ENCODE results near the gene NDOR1. TPM values are rescaled to one million over a fixed set of nuclear protein-coding genes. Genes with fewer than 3 reads are reported as not detected.
A peak's percentile ranks its signal among the peaks of the same experiment; 100 is the strongest.

Gene NDOR1
- total and polyA plus RNA-seq, 2 of the 8 experiments (the other 6 are each of a cell fraction or from before 2014, with no cell fraction given), result 25.7 to 32.3 TPM

DNA sequence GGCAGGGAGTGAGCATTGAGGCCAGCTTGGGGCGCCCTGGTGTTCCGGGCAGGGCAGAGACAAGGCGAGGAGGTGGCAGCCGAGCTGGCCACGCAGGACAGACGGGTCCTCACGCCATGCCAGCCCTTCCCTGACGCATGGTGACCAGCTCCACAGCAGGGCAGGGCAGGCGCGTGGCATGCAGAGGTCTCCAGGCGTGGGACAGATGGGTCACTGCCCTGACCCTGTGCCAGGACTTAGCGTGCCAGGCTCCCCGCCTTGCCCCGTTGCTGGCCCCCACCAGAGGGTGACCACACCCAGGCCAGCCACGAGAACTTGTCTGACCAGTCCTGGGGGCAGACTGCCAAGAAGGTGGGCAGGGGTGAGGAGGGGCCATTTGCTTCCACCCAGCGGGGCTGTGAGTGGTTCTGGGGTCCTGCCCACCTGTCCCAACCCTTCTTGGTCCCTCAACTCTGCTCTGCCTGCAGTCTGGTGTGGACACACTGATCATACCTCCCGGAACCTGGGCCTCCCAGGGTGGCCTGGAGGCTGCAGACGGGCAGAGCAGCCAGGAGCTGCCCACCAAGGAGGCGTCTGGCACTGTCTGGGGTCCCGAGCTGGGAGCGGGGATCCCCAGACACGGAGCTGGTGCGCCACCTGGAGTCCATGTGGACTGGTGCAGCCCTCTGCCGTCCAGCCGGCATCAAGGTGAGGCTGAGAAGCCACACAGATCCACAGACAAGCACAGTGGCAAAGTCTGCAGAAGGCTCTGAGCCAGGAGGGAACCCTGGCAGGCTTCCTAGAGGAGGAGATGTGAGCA is 21.8 kb downstream of the NDOR1 start, which contains the start of gene RNF224 (continued):
- no peak for TF ChIP-seq NANOG (IDR thresholded peaks at IDR 0.05; ENCODE audit: insufficient read depth, low read depth, low read length, poor library complexity, severe bottlenecking)
- peak; percentile 68 for TF ChIP-seq BACH1 (IDR thresholded peaks at IDR 0.05; ENCODE audit: low read length)
- 0 out of 2 replicates have a peak, but pooled peaks have one; percentile 34 for TF ChIP-seq CREB1 (IDR thresholded peaks at IDR 0.05)
- no peak for TF ChIP-seq JUND (IDR thresholded peaks at IDR 0.05; ENCODE audit: low read length)
- TF ChIP-seq CTCF (IDR thresholded peaks at IDR 0.05; ENCODE audit: control extremely low read depth in 1 of 3, insufficient read depth in 1 of 3, low read depth in 1 of 3, low read length in 3 of 3), result peak in 2 of 3 experiments; percentile 96 to 97; a peak in 3 of 4 replicates
- TF ChIP-seq SIN3A (conservative IDR thresholded peaks at IDR 0.05 in 1 of 2, IDR thresholded peaks at IDR 0.05 in 1 of 2; ENCODE audit: low read depth in 1 of 2, low read length in 2 of 2), result peak in 1 of 2 experiments; percentile 75; a peak in 2 of 4 replicates
- TF ChIP-seq RAD21 (IDR thresholded peaks at IDR 0.05 in 1 of 2, conservative IDR thresholded peaks at IDR 0.05 in 1 of 2; ENCODE audit: low read depth in 2 of 2, low read length in 2 of 2), result peak; percentile 91 to 95
- no peak for TF ChIP-seq ATF3 (IDR thresholded peaks at IDR 0.05; ENCODE audit: insufficient read depth, low read depth, low read length)
- TF ChIP-seq KDM1A (IDR thresholded peaks at IDR 0.05; ENCODE audit: borderline replicate concordance, low read length), result peak; percentile 84; the same call in 1 of the 2 replicates
- peak; percentile 44; the same call in 1 of the 2 replicates for TF ChIP-seq TBP (IDR thresholded peaks at IDR 0.05; ENCODE audit: low read depth, low read length)
- TF ChIP-seq KDM4A (IDR thresholded peaks at IDR 0.05; ENCODE audit: low read depth, low read length, severe bottlenecking), result no peak
- TF ChIP-seq EP300 (IDR thresholded peaks at IDR 0.05; ENCODE audit: borderline replicate concordance in 1 of 2, low read depth in 2 of 2, low read length in 2 of 2), result no peak
- TF ChIP-seq CHD1 (IDR thresholded peaks at IDR 0.05; ENCODE audit: low read depth, low read length), result no peak
- TF ChIP-seq TAF1 (IDR thresholded peaks at IDR 0.05; ENCODE audit: low read depth, low read length), result 0 out of 2 replicates have a peak, but pooled peaks have one; percentile 37
- peak; percentile 82; the same call in 1 of the 2 replicates for TF ChIP-seq GABPA (IDR thresholded peaks at IDR 0.05; ENCODE audit: borderline replicate concordance, insufficient read depth, low read length)
- TF ChIP-seq MAFK (IDR thresholded peaks at IDR 0.05; ENCODE audit: low read depth, low read length), result no peak
- TF ChIP-seq SIX5 (IDR thresholded peaks at IDR 0.05; ENCODE audit: low read depth, low read length), result no peak

Data from H1 (cell line).